ENCODE results near the gene PDGFRB. TPM values are rescaled to one million over a fixed set of nuclear protein-coding genes. Genes with fewer than 3 reads are reported as not detected.

PDGFRB gene
- total RNA-seq, 1 donor from 2014 or later, result 2.3 TPM

- no peak overlapping the region for H3K27ac Mint-ChIP-seq
- no peak overlapping the region for H3K4me3 Mint-ChIP-seq (ENCODE audit: low read depth)
- H3K4me1 Mint-ChIP-seq (ENCODE audit: low read depth), result no peaks in the 10 kb centered on the region
- DNase-seq (ENCODE audit: low spot score, unreplicated experiment), result no peak
- H3K27me3 Mint-ChIP-seq, result peaks cover 40% of the 10 kb centered on the region
- H3K36me3 Mint-ChIP-seq (ENCODE audit: insufficient read depth), result no peaks in the 10 kb centered on the region
- no peaks in the 10 kb centered on the region for H3K9me3 Mint-ChIP-seq (ENCODE audit: low read depth)
- TF ChIP-seq, protein P1, sequence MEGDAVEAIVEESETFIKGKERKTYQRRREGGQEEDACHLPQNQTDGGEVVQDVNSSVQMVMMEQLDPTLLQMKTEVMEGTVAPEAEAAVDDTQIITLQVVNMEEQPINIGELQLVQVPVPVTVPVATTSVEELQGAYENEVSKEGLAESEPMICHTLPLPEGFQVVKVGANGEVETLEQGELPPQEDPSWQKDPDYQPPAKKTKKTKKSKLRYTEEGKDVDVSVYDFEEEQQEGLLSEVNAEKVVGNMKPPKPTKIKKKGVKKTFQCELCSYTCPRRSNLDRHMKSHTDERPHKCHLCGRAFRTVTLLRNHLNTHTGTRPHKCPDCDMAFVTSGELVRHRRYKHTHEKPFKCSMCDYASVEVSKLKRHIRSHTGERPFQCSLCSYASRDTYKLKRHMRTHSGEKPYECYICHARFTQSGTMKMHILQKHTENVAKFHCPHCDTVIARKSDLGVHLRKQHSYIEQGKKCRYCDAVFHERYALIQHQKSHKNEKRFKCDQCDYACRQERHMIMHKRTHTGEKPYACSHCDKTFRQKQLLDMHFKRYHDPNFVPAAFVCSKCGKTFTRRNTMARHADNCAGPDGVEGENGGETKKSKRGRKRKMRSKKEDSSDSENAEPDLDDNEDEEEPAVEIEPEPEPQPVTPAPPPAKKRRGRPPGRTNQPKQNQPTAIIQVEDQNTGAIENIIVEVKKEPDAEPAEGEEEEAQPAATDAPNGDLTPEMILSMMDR (IDR thresholded peaks at IDR 0.05; ENCODE audit: unreplicated experiment), result no peak
Measured at GRCh38 chr5:150181766-150182545, 26.3 kb upstream of the PDGFRB start.

- H3K4me1 Mint-ChIP-seq (ENCODE audit: low read depth), result no peaks in the 10 kb centered on the region
- H3K36me3 Mint-ChIP-seq (ENCODE audit: insufficient read depth), result no peaks in the 10 kb centered on the region
- peaks cover 33% of the 10 kb centered on the region for H3K27me3 Mint-ChIP-seq
- H3K9me3 Mint-ChIP-seq (ENCODE audit: low read depth), result no peaks in the 10 kb centered on the region
- TF ChIP-seq, protein P1 (IDR thresholded peaks at IDR 0.05; ENCODE audit: unreplicated experiment), result no peak
- no peak for DNase-seq (ENCODE audit: low spot score, unreplicated experiment)
- H3K4me3 Mint-ChIP-seq (ENCODE audit: low read depth), result no peak overlapping the region
- no peak overlapping the region for H3K27ac Mint-ChIP-seq
Measured at GRCh38 chr5:150181027-150181426, 25.4 kb upstream of the PDGFRB start.

- TF ChIP-seq, protein P1 (IDR thresholded peaks at IDR 0.05; ENCODE audit: unreplicated experiment), result no peak
- Mint-ChIP-seq H3K9me3 (ENCODE audit: low read depth) (no peaks in the 10 kb centered on the region), H3K4me3 (ENCODE audit: low read depth) (no peak overlapping the region), H3K27ac (no peak overlapping the region), H3K4me1 (ENCODE audit: low read depth) (no peaks in the 10 kb centered on the region), H3K27me3 (peaks cover 33% of the 10 kb centered on the region), H3K36me3 (ENCODE audit: insufficient read depth) (no peaks in the 10 kb centered on the region)
- DNase-seq (ENCODE audit: low spot score, unreplicated experiment), result no peak
Measured at GRCh38 chr5:150180241-150181026, 24.8 kb upstream of the PDGFRB start.

GRCh38 chr5:150179019-150179620 lies 23.5 kb upstream of the PDGFRB start:
- Mint-ChIP-seq H3K9me3 (ENCODE audit: low read depth) (no peaks in the 10 kb centered on the region), H3K4me1 (ENCODE audit: low read depth) (no peaks in the 10 kb centered on the region), H3K27ac (no peak overlapping the region), H3K27me3 (peaks cover 28% of the 10 kb centered on the region), H3K36me3 (ENCODE audit: insufficient read depth) (no peaks in the 10 kb centered on the region), H3K4me3 (ENCODE audit: low read depth) (no peak overlapping the region)
- DNase-seq (ENCODE audit: low spot score, unreplicated experiment), result no peak
- TF ChIP-seq, protein P1 (IDR thresholded peaks at IDR 0.05; ENCODE audit: unreplicated experiment), result no peak

- Mint-ChIP-seq H3K4me1 (ENCODE audit: low read depth) (peaks cover under 1% of the 10 kb centered on the region), H3K27me3 (peaks cover 35% of the 10 kb centered on the region), H3K27ac (no peak overlapping the region), H3K9me3 (ENCODE audit: low read depth) (no peaks in the 10 kb centered on the region), H3K4me3 (ENCODE audit: low read depth) (no peak overlapping the region), H3K36me3 (ENCODE audit: insufficient read depth) (no peaks in the 10 kb centered on the region)
- DNase-seq (ENCODE audit: low spot score, unreplicated experiment), result no peak
- TF ChIP-seq, protein P1 (IDR thresholded peaks at IDR 0.05; ENCODE audit: unreplicated experiment), result no peak
Measured at GRCh38 chr5:150178262-150178661, 22.6 kb upstream of the PDGFRB start.

Data from progenitor cell of endocrine pancreas (in vitro differentiated cells).